ENCODE measurements around the gene UBQLNL. TPM values are rescaled to one million over a fixed set of nuclear protein-coding genes. Genes with fewer than 3 reads are reported as not detected.

Gene UBQLNL
- polyA plus RNA-seq (ENCODE audit: insufficient read length): 0.22 TPM

- DNase-seq: no peak
Observed at GRCh38 chr11:5516599-5516998, at the start of gene UBQLNL. Gene UBQLNL (minus strand): TSS chr11:5516699. CDS start chr11:5516441, 258 bp downstream.

DNA sequence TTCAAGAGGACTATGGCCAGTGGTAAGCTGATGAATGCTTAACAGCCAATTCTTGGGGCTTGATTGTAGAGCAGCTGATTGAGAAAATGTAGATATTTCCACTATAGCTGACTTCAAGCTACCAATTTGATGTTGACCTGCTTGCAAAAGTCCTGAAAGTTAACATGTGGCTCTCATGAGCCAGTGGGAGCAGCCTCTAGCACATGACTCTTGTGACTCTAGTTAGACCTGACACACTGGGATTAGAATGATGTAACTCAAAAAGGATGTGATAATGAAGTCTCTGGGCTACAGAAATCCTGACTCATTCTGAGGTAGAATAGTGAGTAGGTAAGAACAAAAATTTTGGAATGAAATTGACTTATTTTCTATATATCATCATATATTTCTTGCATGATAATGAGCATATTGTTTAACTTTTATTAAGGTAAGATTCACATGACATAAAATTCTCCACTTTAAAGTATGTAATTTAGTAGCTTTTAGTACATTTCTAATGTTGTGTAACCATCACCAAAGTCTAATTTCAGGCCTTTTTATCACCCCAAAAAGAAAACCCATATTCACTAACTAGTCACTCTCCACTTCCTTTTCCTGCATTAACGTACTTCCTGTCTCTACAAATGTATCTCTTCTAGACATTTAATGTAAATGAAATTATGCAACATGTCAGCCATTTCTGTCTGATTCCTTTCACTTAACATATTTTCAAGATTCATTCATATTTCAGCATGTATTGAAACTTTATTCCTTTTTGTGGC lies 47.9 kb upstream of the UBQLNL start:
- DNase-seq: no peak

DNA sequence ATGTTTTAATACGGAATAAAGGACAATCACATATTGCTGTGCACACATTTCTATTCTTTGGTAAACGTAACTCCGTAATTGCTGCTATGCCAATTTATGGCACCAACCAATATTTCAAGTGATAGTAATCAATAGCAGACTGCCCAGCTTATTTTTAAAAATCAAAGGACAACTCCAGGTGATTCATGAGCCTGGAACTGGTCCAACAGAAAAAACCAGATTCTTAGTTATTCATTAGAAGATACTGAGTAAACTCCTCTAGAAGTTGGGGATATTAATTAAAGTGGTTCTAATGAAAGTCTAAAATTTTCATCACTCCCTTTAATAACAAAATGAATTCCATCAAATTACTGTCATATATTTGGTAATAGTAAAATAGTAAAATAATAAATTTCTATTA lies 41.3 kb upstream of the UBQLNL start:
- no peak for DNase-seq

- DNase-seq: no peak
Observed at GRCh38 chr11:5556596-5557188, 40.2 kb upstream of the UBQLNL start.

DNA sequence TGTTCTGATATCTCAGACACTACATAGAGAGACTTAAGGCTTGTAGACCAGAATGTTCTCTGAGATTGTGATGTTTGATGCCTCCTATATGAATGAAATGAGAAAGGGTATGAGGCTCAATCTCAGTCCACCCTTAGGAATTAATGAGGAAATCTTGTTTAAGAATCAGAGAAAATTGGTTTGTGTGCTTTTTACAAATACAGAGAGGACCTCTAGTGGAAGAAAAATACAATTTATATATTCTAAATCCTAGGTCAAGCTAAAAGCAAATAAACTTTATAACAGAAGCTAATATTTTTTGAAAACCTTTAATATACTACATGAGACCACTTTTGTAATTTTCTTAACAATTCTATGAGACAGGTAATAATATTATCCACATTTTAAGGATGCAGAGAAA lies 36.8 kb upstream of the UBQLNL start:
- no peak for DNase-seq

DNA sequence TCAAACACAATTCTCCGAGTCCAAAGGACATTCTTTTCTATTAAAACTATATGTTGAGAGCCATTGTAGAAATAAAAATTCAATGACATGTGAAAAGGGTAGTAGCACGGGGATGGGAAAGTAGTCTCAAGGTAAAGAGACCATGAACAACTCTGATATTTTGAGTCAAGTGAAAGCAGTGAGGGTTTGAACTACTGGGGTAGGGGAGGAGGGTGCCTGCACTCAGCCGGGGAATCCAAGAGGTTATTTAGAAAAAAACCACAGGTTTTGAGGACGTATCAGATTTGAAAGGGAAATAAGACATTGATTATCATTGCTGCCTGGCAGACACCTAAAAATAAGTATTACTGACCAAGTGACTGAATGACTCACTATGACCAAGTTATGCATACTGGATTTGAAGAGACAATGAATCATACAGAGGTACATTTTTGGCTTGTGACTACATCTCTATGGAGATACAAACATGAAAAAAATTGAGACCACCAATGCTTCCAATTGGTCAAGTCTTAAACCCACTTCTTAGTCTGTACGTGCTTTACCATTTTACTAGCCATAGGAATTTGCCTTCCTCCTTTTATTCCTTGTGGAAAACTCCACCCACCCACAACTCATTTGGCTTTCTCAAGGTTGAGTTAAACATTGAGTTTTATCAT lies 34.1 kb upstream of the UBQLNL start:
- DNase-seq: no peak

DNA sequence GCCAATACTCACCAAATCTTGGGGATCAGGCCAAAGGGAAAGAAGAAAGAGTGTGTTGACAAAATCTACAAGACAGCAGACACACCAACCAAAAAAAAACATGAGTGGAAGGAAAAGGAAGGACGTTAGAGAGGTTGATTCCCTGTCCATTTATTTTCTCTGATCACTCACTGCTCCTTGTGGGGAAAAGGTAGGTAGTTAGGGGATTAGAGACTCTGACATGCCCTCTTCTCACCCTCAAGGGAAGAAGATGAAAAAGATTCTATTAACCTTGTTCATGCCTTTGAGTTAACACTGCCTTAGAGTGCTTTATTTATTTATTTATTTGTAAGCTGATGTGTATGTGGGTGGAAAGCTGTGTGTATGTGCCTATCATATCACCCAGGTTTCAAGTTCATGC lies 31.9 kb upstream of the UBQLNL start, which contains the start of gene OR52H1:
Gene OR52H1 (minus strand): TSS at position 101 of the 400 bp plus-strand sequence. CDS start 3,035 bp downstream, outside the sequence.
- no peak for DNase-seq

GRCh38 chr11:5547982-5548381 lies 31.5 kb upstream of the UBQLNL start:
- DNase-seq: no peak

GRCh38 chr11:5546457-5546856 lies 30.0 kb upstream of the UBQLNL start:
- no peak for DNase-seq

GRCh38 chr11:5541427-5541826 lies 24.9 kb upstream of the UBQLNL start:
- no peak for DNase-seq

GRCh38 chr11:5536482-5536881 lies 20.0 kb upstream of the UBQLNL start:
- no peak for DNase-seq

- DNase-seq: no peak
Observed at GRCh38 chr11:5534046-5534445, 17.5 kb upstream of the UBQLNL start.

GRCh38 chr11:5531053-5531831 lies 14.7 kb upstream of the UBQLNL start:
- no peak for DNase-seq

GRCh38 chr11:5528495-5528894 lies 12.0 kb upstream of the UBQLNL start:
- DNase-seq: no peak

GRCh38 chr11:5527716-5528115 lies 11.2 kb upstream of the UBQLNL start:
- DNase-seq: no peak

DNA sequence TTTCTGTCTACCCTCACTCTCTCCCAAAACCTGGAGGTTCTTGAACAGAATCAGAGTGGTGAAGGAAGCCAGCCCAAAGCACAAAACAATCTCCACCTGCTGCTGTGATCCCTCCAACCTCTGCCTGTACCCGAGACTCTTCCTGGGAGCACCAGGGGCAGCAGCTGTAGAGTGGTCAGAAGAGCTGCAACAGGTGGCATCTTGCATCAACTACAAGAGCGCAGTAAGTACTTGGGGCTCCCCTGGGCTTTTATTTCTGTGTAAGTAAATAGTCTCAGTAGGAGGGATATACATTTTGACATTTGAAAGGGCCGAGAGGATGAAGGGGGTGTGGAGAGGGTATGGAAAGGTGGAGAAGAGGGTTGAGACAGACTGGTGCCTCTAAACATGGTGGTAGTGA lies 8.3 kb upstream of the UBQLNL start:
- no peak for DNase-seq

DNA sequence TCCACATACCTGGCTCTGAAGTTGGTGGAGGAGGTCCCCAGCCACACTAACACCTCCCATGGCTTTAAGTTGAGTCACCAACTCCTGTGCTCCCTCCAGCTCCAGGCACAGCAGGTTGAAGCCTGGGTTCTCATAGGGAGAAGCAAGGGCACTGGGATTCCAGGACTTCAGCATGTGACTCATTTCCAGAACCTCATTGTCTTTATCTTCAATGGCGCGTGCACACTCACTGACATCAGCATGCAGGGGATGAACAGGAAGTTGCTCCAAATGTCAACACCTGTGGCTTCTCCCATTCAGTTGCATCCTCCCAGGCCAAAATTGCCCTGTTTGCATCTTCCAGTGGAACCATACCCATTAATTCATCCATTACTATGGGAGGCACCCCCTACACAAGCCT lies 5.8 kb upstream of the UBQLNL start:
- DNase-seq: no peak

- DNase-seq: no peak
Observed at GRCh38 chr11:5521540-5521939, 5.0 kb upstream of the UBQLNL start.

DNA sequence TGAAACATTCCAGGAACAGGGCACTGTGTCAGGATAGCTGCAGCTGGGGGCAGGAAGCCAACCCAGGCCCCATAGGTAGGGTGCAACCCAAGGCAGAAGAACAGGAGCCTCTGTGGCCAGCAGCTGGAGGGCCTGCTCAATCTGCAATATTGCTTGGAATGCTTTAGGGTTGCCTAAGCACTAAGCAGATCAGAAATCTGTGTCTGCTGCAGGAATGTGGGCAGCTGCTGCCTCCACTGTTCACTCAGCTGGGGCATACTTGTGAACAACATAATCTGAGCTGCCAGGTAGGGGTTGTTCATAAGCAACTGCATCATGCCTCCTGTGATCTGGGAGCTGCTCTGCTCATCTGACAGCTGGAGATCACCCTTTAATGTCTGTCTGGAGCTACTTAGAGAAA lies 1.7 kb downstream of the UBQLNL start:
- no peak for DNase-seq

DNA sequence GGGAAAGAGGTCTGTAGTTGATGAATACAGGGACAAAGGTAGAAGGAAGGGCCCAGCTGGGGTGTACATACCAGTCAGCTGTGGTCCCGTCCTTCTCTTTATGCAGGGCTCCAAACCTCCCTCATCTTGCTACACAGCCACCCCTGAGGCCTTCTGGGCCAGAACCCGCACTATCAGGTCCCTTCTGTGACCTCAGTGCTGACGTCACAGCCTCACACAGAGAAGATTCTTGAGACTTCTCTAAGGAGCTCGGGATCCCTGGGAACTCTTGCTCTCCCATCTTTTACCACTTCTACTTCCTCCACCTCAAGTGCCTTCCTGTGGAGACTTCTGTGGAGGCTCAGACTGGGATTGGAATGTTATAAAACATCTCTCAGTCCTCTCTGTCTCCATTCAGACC lies 6.7 kb downstream of the UBQLNL start, which contains the start of gene UBQLN3:
Gene UBQLN3 (minus strand): TSS at position 155 of the 400 bp plus-strand sequence. CDS start 399 bp downstream, outside the sequence.
- DNase-seq: no peak

DNA sequence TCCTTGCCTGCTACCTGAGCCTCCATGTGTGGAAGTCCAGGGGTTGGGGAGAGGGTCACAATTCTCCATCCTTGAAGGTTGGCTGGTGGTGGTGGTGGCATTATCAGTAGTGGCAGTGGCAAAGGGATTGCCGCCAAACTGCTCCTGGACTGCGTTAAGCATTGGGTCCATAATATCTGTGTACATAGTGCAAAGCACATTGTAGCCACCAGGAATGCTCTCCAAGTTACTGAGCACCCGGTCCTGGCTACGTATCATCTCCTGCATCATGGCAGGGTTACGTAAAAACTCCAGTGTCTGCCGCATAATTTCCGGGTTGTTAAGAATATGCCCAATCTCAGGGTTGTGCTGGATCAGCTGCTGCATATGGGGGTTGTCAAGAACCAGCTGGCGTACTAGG lies 7.9 kb downstream of the UBQLNL start:
- DNase-seq: no peak

- DNase-seq: no peak
Observed at GRCh38 chr11:5507933-5508305, 8.6 kb downstream of the UBQLNL start.

Data from hindlimb muscle (tissue), 1 donor.